ENCODE data around the gene GPR75.
"Not testable (repeated sequence)": the region's sequence is repeated elsewhere in the genome, so short reads cannot be mapped to it uniquely, and the experiment has no call there.

Gene GPR75

GRCh38 chr2:53852532-53852931, 7.2 kb downstream of the GPR75 start:
- no peak for DNase-seq (ENCODE audit: low read depth, low spot score)

- not testable (repeated sequence) for DNase-seq (ENCODE audit: low read depth, low spot score)
Observed at GRCh38 chr2:53851052-53851757, 8.6 kb downstream of the GPR75 start.

- no peak for DNase-seq (ENCODE audit: low read depth, low spot score)
Observed at GRCh38 chr2:53848062-53848461, 11.7 kb downstream of the GPR75 start.

GRCh38 chr2:53843595-53843994, 16.2 kb downstream of the GPR75 start:
- no peak for DNase-seq (ENCODE audit: low read depth, low spot score)

GRCh38 chr2:53842891-53843290, 16.9 kb downstream of the GPR75 start:
- DNase-seq (ENCODE audit: low read depth, low spot score), result no peak

- DNase-seq (ENCODE audit: low read depth, low spot score), result not testable (repeated sequence)
Observed at GRCh38 chr2:53841651-53842050, 18.1 kb downstream of the GPR75 start.

- DNase-seq (ENCODE audit: low read depth, low spot score), result no peak
Observed at GRCh38 chr2:53840580-53840979, 19.2 kb downstream of the GPR75 start.

GRCh38 chr2:53829980-53830290, 29.8 kb downstream of the GPR75 start:
- not testable (repeated sequence) for DNase-seq (ENCODE audit: low read depth, low spot score)

GRCh38 chr2:53829273-53829979, 30.3 kb downstream of the GPR75 start:
- DNase-seq (ENCODE audit: low read depth, low spot score), result no peak

GRCh38 chr2:53828331-53828730, 31.4 kb downstream of the GPR75 start:
- no peak for DNase-seq (ENCODE audit: low read depth, low spot score)

- peak; percentile 81 for DNase-seq (ENCODE audit: low read depth, low spot score)
Observed at GRCh38 chr2:53827398-53828175, 32.2 kb downstream of the GPR75 start.

- DNase-seq (ENCODE audit: low read depth, low spot score), result peak; percentile 39
Observed at GRCh38 chr2:53826587-53827397, 33.0 kb downstream of the GPR75 start.

GRCh38 chr2:53826030-53826410, 33.7 kb downstream of the GPR75 start:
- no peak for DNase-seq (ENCODE audit: low read depth, low spot score)

- DNase-seq (ENCODE audit: low read depth, low spot score), result not testable (repeated sequence)
Observed at GRCh38 chr2:53823639-53824038, 36.1 kb downstream of the GPR75 start.

- DNase-seq (ENCODE audit: low read depth, low spot score), result no peak
Observed at GRCh38 chr2:53821810-53822209, 38.0 kb downstream of the GPR75 start.

GRCh38 chr2:53820711-53821110, 39.1 kb downstream of the GPR75 start:
- peak; percentile 61 for DNase-seq (ENCODE audit: low read depth, low spot score)

- DNase-seq (ENCODE audit: low read depth, low spot score), result no peak
Observed at GRCh38 chr2:53820048-53820447, 39.7 kb downstream of the GPR75 start.

GRCh38 chr2:53819634-53820033, 40.1 kb downstream of the GPR75 start:
- DNase-seq (ENCODE audit: low read depth, low spot score), result no peak

- no peak for DNase-seq (ENCODE audit: low read depth, low spot score)
Observed at GRCh38 chr2:53818854-53819435, 40.8 kb downstream of the GPR75 start.

- DNase-seq (ENCODE audit: low read depth, low spot score), result no peak
Observed at GRCh38 chr2:53813151-53813550, 46.6 kb downstream of the GPR75 start.

GRCh38 chr2:53811601-53812000, 48.2 kb downstream of the GPR75 start:
- no peak for DNase-seq (ENCODE audit: low read depth, low spot score)

All from astrocyte of the hippocampus (primary cell).